Fibroblast of villous mesenchyme (primary cell): ENCODE measurements around the gene CD7. TPM values are rescaled to one million over a fixed set of nuclear protein-coding genes. Genes with fewer than 3 reads are reported as not detected.

Source experiments
- DNase-seq: peaks from one replicate; pipeline ENCODE4 v3.0.0-alpha.2; 2010; ENCODE audit warnings: low read depth
- H3K4me3 ChIP-seq: 2 replicates; pipeline ENCODE4 v1.5.1; 2011; ENCODE audit warnings: low read depth, mild to moderate bottlenecking, low read length
- total RNA-seq: library from RNA; depleted of rRNA; stranded (reverse); fragments of >200 nt; gene quantifications from 2 replicates; pipeline ENCODE4 v1.2.3, GENCODE V29; 2012
- TF ChIP-seq, protein P1 (sequence below): IDR thresholded peaks from 2 replicates; pipeline ENCODE4 v1.5.1; 2012; ENCODE audit warnings: low read depth, mild to moderate bottlenecking, low read length; ENCODE audit not compliant: insufficient read depth

Gene CD7
- total RNA-seq, 1 donor, result not detected

- no peak for DNase-seq
- H3K4me3 ChIP-seq, result no peak overlapping the region
- TF ChIP-seq, protein P1, sequence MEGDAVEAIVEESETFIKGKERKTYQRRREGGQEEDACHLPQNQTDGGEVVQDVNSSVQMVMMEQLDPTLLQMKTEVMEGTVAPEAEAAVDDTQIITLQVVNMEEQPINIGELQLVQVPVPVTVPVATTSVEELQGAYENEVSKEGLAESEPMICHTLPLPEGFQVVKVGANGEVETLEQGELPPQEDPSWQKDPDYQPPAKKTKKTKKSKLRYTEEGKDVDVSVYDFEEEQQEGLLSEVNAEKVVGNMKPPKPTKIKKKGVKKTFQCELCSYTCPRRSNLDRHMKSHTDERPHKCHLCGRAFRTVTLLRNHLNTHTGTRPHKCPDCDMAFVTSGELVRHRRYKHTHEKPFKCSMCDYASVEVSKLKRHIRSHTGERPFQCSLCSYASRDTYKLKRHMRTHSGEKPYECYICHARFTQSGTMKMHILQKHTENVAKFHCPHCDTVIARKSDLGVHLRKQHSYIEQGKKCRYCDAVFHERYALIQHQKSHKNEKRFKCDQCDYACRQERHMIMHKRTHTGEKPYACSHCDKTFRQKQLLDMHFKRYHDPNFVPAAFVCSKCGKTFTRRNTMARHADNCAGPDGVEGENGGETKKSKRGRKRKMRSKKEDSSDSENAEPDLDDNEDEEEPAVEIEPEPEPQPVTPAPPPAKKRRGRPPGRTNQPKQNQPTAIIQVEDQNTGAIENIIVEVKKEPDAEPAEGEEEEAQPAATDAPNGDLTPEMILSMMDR, result no peak
Observed at GRCh38 chr17:82345151-82345976, 28.0 kb upstream of the CD7 start.

DNA sequence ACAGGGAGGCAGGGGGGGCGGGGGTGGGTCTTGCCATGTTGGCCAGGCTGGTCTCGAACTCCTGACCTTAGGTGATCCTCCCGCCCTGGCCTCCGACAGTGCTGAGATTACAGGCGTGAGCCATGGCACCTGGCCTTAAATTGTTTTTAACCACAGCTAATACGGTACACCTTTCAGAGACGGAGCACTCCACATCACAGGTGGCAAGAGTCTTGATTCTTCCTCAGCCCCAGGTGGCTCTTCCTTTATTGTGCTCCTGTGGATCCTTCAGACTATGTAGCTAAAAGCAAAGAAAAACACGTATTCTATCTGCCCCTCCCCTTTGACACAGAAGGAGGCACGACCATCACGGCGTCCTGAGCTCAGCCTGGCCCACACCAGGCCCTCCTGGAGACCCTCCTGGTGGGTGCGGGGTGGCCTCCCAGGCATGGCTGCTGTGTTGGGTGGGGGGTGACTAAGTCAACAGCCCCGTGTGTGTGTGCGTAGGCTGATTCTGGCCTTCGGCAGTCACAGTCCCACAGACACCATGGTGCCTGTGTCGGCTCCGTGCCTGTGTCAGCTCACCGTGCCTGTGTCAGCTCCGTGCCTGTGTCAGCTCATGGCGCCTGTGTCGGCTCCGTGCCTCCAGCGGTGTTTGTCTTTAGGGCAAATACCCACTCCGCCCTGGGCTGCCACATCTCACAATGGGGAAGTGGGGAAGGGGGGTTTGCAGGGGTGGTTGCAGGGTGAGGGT is 26.9 kb upstream of the CD7 start:
- no peak for DNase-seq
- H3K4me3 ChIP-seq, result no peak overlapping the region
- TF ChIP-seq, protein P1, result no peak

DNA sequence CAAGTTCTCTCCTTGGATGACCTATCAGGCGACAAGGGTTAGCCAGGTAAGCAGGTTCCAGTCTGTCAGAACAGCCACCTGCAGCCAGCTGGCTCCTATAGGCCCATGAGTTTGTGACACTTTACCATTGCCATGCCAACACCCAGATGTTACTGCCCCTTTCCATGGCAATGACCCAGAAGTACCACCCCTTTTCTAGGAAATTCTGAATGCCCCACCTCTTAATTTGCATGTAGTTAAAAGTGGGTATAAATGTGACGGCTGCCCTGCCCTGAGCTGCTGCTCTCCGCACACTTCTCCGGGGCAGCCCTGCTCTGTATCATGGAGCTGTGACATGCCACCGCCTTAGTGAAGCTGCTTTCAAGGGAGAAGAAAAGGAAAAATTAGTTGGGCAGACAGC is 26.2 kb upstream of the CD7 start:
- no peak for DNase-seq
- H3K4me3 ChIP-seq, result no peak overlapping the region
- TF ChIP-seq, protein P1, result no peak

GRCh38 chr17:82342361-82343079 is 25.1 kb upstream of the CD7 start:
- no peak overlapping the region for H3K4me3 ChIP-seq
- TF ChIP-seq, protein P1, result no peak
- DNase-seq, result no peak

GRCh38 chr17:82339634-82340580 is 22.5 kb upstream of the CD7 start:
- TF ChIP-seq, protein P1, result no peak
- DNase-seq, result no peak
- peak overlapping the region; percentile 50 for H3K4me3 ChIP-seq
